Sigmoid colon (tissue), 7 donors: Measurements from ENCODE around the gene ATP6V0E2. TPM values are rescaled to one million over a fixed set of nuclear protein-coding genes. Genes with fewer than 3 reads are reported as not detected.

ENCODE experiments used
- DNase-seq: peaks from one replicate; pipeline ENCODE4 v3.0.0-alpha.2; 2019
- H3K27ac ChIP-seq, 4 donors: fragments of 200-600 bp; sonication (generic); one replicate each; pipeline ENCODE4 v1.5.1; 2016 to 2019; ENCODE audit warnings: mild to moderate bottlenecking in 1 of 4
- H3K27me3 ChIP-seq, 3 donors: fragments of 200-600 bp; sonication (generic); one replicate each; pipeline ENCODE4 v1.5.1; 2019; ENCODE audit warnings: mild to moderate bottlenecking in 1 of 3
- H3K36me3 ChIP-seq, 4 donors: fragments of 200-600 bp; sonication (generic); one replicate each; pipeline ENCODE4 v1.5.1; 2016 to 2019
- H3K4me1 ChIP-seq, 4 donors: fragments of 200-600 bp; sonication (generic); one replicate each; pipeline ENCODE4 v1.5.1; 2017 to 2019
- H3K4me3 ChIP-seq, 4 donors: fragments of 200-600 bp; sonication (generic); one replicate each; pipeline ENCODE4 v1.5.1; 2017 to 2019; ENCODE audit warnings: mild to moderate bottlenecking in 2 of 4, moderate library complexity in 1 of 4
- H3K9me3 ChIP-seq, 4 donors: fragments of 200-600 bp in 3 of 4; sonication (generic) in 3 of 4; one replicate each; pipeline versions ENCODE4 v1.5.1 to v1.6.1; 2013 to 2019
- CTCF ChIP-seq, 4 experiments: fragments of 450-650 bp in 3 of 4; fragments of 200-600 bp in 1 of 4; IDR thresholded peaks; one replicate each; pipeline ENCODE4 v1.5.1; 2016 to 2019; ENCODE audit warnings: antibody characterized with exemption in 4 of 4, mild to moderate bottlenecking in 3 of 4, moderate library complexity in 2 of 4
- EP300 ChIP-seq, 4 donors: sonication (generic); formaldehyde crosslinking; IDR thresholded peaks; one replicate each; pipeline ENCODE4 v1.6.1; 2017; ENCODE audit warnings: antibody characterized with exemption in 4 of 4
- POLR2A ChIP-seq, 2 donors: fragments of 450-650 bp; IDR thresholded peaks; one replicate each; pipeline ENCODE4 v1.6.1; 2016; ENCODE audit warnings: antibody characterized with exemption in 2 of 2, mild to moderate bottlenecking in 2 of 2, moderate library complexity in 2 of 2
- POLR2AphosphoS5 ChIP-seq, 4 donors: sonication (generic); formaldehyde crosslinking; IDR thresholded peaks; one replicate each; pipeline ENCODE4 v1.6.1; 2017; ENCODE audit warnings: antibody characterized with exemption in 4 of 4
- WGBS, 2 donors: extraction: QIAGEN DNeasy Blood & Tissue Kit; methylation state at CpG; one replicate each; pipeline ENCODE4 v1.1.7; 2013; 5-methylcytosine and 5-hydroxymethylcytosine counted together
- intact Hi-C: fragments of 100-400 bp; cut with DNase I; formaldehyde crosslinking; loops from one replicate; pipeline ENCODE4 v1.15.1; 2023
- polyA plus RNA-seq, 3 donors: library from polyadenylated mRNA; stranded (reverse); fragments of 200-250 nt; gene quantifications; one replicate each; pipeline ENCODE4 v1.2.3, GENCODE V29; 2013
- total RNA-seq, 4 donors: library from RNA; depleted of rRNA; stranded (reverse); fragments of >200 nt; gene quantifications; one replicate each; pipeline ENCODE4 v1.1.0, GENCODE V29; 2016
- donor health status: healthy with polysubstance abuse.
- donor health status: Bipolar disorder and iron deficiency.
- donor health status: healthy.

The ATP6V0E2 gene
- total and polyA plus RNA-seq, 7 donors = 13.2 to 45.5 (median 27.1) TPM

GRCh38 chr7:149866779-149867447 is 6.9 kb upstream of the ATP6V0E2 start:
- no peaks in the 10 kb centered on the region for H3K4me1 ChIP-seq
- no peak overlapping the region for H3K27ac ChIP-seq
- 56 to 79% methylated on average over 11 of the region's 11 CpGs for WGBS, 2 donors
- H3K36me3 ChIP-seq = peaks cover 19 to 58% (median 29%) of the 10 kb centered on the region in 4 donors
- no peaks in the 10 kb centered on the region for H3K9me3 ChIP-seq
- no peak for TF ChIP-seq POLR2AphosphoS5 (IDR thresholded peaks at IDR 0.05)
- TF ChIP-seq POLR2A (IDR thresholded peaks at IDR 0.05) = no peak
- no peak for TF ChIP-seq CTCF (IDR thresholded peaks at IDR 0.05)
- TF ChIP-seq EP300 (IDR thresholded peaks at IDR 0.05) = no peak
- no peak for DNase-seq
- no peak overlapping the region for H3K4me3 ChIP-seq
- intact Hi-C loops = no loop called here
- H3K27me3 ChIP-seq = no peaks in the 10 kb centered on the region

GRCh38 chr7:149867762-149868622 is 5.8 kb upstream of the ATP6V0E2 start:
- intact Hi-C loops = no loop called here
- no peak overlapping the region for H3K4me3 ChIP-seq
- WGBS, 2 donors = 85 to 90% methylated on average over 25 of the region's 25 CpGs
- H3K27me3 ChIP-seq = no peaks in the 10 kb centered on the region
- no peak for TF ChIP-seq POLR2A (IDR thresholded peaks at IDR 0.05)
- TF ChIP-seq EP300 (IDR thresholded peaks at IDR 0.05) = no peak
- no peak for TF ChIP-seq CTCF (IDR thresholded peaks at IDR 0.05)
- no peak for TF ChIP-seq POLR2AphosphoS5 (IDR thresholded peaks at IDR 0.05)
- no peak overlapping the region for H3K27ac ChIP-seq
- no peaks in the 10 kb centered on the region for H3K9me3 ChIP-seq
- H3K4me1 ChIP-seq = peaks cover 0 to 11% (median 8%) of the 10 kb centered on the region in 4 donors
- no peak for DNase-seq
- peaks cover 12 to 48% (median 19%) of the 10 kb centered on the region in 4 donors for H3K36me3 ChIP-seq

- Histone ChIP-seq H3K27me3 (no peaks in the 10 kb centered on the region), H3K4me3 (no peak overlapping the region), H3K9me3 (no peaks in the 10 kb centered on the region), H3K27ac (no peak overlapping the region), H3K4me1 (peaks cover 0 to 14% (median 9%) of the 10 kb centered on the region in 4 donors), H3K36me3 (peaks cover 8 to 40% (median 15%) of the 10 kb centered on the region in 4 donors)
- intact Hi-C loops = no loop called here
- TF ChIP-seq CTCF (IDR thresholded peaks at IDR 0.05) (no peak), EP300 (IDR thresholded peaks at IDR 0.05) (no peak), POLR2AphosphoS5 (IDR thresholded peaks at IDR 0.05) (no peak), POLR2A (IDR thresholded peaks at IDR 0.05) (no peak)
- DNase-seq = no peak
- WGBS, 2 donors = 61 to 73% methylated on average over 7 of the region's 7 CpGs
Measured at GRCh38 chr7:149868623-149869290, 5.0 kb upstream of the ATP6V0E2 start.

GRCh38 chr7:149869291-149869650 is 4.5 kb upstream of the ATP6V0E2 start:
- no peaks in the 10 kb centered on the region for H3K27me3 ChIP-seq
- peaks cover 2 to 35% (median 10%) of the 10 kb centered on the region in 4 donors for H3K36me3 ChIP-seq
- TF ChIP-seq CTCF (IDR thresholded peaks at IDR 0.05) = no peak
- TF ChIP-seq EP300 (IDR thresholded peaks at IDR 0.05) = no peak
- no peak for TF ChIP-seq POLR2A (IDR thresholded peaks at IDR 0.05)
- TF ChIP-seq POLR2AphosphoS5 (IDR thresholded peaks at IDR 0.05) = no peak
- no peaks in the 10 kb centered on the region for H3K9me3 ChIP-seq
- no peak overlapping the region for H3K27ac ChIP-seq
- DNase-seq = no peak
- no peak overlapping the region for H3K4me3 ChIP-seq
- H3K4me1 ChIP-seq = peaks cover 0 to 19% (median 13%) of the 10 kb centered on the region in 4 donors
- 89 to 95% methylated on average over 5 of the region's 5 CpGs for WGBS, 2 donors
- intact Hi-C loops = no loop called here
